ENCODE results near the gene TMEM161A. TPM values are rescaled to one million over a fixed set of nuclear protein-coding genes. Genes with fewer than 3 reads are reported as not detected.
"Not testable (repeated sequence)": the region's sequence is repeated elsewhere in the genome, so short reads cannot be mapped to it uniquely, and the experiment has no call there.

The TMEM161A gene
- total and polyA plus RNA-seq, 2 experiments from 2014 or later: 121 to 136 TPM

DNA sequence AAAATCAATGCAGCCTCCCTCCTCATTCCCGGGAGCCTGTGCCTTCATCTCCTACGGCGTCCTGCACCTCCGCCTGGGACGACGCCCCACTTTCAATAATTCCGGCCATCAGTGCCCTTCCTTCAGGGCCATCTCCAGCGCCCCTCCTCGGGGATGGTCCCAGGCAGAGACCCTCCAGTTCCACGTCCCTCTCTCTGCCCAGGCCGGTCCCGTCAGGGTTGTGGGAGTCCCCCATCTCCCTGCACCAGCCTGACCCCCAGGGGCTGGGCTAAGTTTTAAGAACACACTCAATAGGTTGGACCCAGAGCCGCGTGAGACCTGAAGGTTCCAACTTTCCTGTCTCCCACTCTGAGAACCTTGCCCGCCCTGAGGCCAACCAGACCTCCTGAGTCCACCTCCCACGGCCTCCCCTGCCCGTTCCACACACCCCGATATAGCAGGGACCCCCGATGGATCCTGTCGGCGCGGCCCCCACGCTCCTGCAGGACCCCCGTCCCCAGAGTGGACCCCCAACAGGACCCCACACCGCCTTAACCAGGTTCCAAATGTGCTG is 646 bp downstream of the TMEM161A start:
- Histone ChIP-seq H3K36me3 (no peaks in the 10 kb centered on the region), H3K4me3 (peak overlapping the region; percentile 53), H3K4me1 (ENCODE audit: low read depth) (peaks cover 20% of the 10 kb centered on the region), H3K27ac (peak overlapping the region; percentile 5), H3K9me3 (ENCODE audit: low read depth) (no peaks in the 10 kb centered on the region), H3K27me3 (peaks cover 3% of the 10 kb centered on the region)
- TF ChIP-seq, protein P1, sequence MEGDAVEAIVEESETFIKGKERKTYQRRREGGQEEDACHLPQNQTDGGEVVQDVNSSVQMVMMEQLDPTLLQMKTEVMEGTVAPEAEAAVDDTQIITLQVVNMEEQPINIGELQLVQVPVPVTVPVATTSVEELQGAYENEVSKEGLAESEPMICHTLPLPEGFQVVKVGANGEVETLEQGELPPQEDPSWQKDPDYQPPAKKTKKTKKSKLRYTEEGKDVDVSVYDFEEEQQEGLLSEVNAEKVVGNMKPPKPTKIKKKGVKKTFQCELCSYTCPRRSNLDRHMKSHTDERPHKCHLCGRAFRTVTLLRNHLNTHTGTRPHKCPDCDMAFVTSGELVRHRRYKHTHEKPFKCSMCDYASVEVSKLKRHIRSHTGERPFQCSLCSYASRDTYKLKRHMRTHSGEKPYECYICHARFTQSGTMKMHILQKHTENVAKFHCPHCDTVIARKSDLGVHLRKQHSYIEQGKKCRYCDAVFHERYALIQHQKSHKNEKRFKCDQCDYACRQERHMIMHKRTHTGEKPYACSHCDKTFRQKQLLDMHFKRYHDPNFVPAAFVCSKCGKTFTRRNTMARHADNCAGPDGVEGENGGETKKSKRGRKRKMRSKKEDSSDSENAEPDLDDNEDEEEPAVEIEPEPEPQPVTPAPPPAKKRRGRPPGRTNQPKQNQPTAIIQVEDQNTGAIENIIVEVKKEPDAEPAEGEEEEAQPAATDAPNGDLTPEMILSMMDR (IDR thresholded peaks at IDR 0.05; ENCODE audit: low read depth, low read length): no peak
- DNase-seq (ENCODE audit: low read depth in 1 of 2, low spot score in 1 of 2): peak; percentile 25 to 39

DNA sequence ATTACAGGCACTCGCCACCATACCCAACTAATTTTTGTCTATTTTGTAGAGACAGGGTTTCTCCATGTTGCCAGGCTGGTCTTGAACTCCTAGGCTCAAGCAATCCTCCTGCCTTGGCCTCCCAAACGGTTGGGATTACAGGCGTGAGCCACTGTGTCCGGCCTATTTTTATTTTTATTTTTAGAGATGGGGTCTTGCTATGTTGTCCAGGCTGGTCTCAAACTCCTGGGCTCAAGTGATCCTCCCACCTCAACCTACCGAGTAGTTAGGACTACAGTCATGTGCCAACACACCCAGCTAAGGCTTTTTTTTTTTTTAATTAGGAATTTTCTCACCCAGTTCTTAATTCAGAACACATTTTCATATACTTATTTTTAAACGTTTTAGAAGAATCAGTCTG is 2.6 kb downstream of the TMEM161A start:
- H3K27ac ChIP-seq: peak overlapping the region; percentile 86
- H3K4me1 ChIP-seq (ENCODE audit: low read depth): peaks cover 20% of the 10 kb centered on the region
- not testable (repeated sequence) for H3K27me3 ChIP-seq; H3K36me3 ChIP-seq; DNase-seq (ENCODE audit: low read depth in 1 of 2, low spot score in 1 of 2); H3K9me3 ChIP-seq (ENCODE audit: low read depth); H3K4me3 ChIP-seq

DNA sequence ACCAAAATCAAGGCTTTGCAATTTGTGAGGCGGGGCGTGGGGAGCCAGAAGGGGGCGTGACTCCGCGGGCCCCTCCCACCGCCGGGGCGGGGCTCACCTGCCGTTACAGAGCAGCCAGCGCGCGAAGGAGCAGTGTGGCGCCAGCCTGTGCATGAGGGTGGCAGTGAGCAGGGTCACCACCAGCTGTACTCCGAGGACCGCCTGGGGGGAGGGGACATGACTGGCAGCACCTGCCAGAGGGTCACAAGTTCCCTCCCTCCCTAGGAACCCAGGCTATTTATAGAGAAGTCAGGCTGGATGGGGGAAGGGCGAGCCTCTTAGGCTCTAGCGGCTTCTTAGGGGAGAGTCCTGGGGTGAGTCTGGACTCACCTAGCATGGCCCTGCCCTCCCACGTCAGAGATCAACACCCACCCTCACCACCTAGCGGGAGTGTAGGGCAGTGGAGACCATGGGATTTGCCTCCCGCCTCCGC is 3.6 kb downstream of the TMEM161A start:
- TF ChIP-seq, protein P1 (IDR thresholded peaks at IDR 0.05; ENCODE audit: low read depth, low read length): peak; percentile 2
- Histone ChIP-seq H3K27me3 (no peaks in the 10 kb centered on the region), H3K4me3 (no peak overlapping the region), H3K9me3 (ENCODE audit: low read depth) (no peaks in the 10 kb centered on the region), H3K36me3 (no peaks in the 10 kb centered on the region), H3K27ac (peak overlapping the region; percentile 86), H3K4me1 (ENCODE audit: low read depth) (peaks cover 20% of the 10 kb centered on the region)
- peak in 1 of 2 donors; percentile 98 for DNase-seq (ENCODE audit: low read depth in 1 of 2, low spot score in 1 of 2)

DNA sequence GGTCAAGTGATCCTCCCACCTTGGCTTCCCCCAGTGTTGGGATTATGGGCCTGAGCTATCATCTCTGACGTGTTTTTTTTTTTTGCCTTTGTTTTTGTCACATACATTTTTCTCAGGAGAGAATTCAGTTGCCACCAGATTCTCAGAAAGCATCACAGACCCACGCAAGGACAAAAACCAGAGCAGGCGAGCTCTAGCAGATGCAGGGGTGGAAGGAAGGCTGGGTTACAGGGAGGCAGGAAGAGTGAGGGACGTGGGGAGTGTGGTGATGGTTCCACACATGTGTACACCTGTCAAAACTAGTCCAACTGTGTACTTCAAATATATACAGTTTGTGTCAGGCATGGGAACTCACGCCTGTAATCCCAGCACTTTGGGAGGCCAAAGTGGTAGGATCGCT is 4.3 kb downstream of the TMEM161A start:
- Histone ChIP-seq H3K27me3 (no peaks in the 10 kb centered on the region), H3K36me3 (no peaks in the 10 kb centered on the region), H3K4me3 (no peak overlapping the region), H3K9me3 (ENCODE audit: low read depth) (no peaks in the 10 kb centered on the region), H3K27ac (peak overlapping the region; percentile 86), H3K4me1 (ENCODE audit: low read depth) (peaks cover 20% of the 10 kb centered on the region)
- TF ChIP-seq, protein P1 (IDR thresholded peaks at IDR 0.05; ENCODE audit: low read depth, low read length): no peak
- no peak for DNase-seq (ENCODE audit: low read depth in 1 of 2, low spot score in 1 of 2)

DNA sequence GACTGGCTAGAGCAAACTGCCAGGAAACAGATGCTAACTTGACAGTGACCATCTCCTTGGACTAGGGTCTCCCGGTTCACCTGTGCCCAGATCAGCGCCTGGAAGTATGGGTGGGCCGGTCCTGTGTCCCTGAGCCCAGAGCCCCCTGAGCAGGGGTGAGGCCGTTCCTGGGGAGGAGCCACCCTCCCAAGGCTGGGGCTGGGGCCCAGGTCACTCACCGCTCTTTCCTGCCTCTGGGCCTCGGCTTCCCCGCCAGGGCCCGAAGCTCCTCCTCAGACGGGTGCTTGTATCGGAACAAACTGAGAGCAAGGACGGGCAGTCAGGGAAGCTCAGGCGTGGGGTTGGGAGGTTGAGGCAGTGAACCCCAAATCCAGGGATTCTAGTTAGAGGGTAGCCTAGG is 5.4 kb downstream of the TMEM161A start:
- no peak for DNase-seq (ENCODE audit: low read depth in 1 of 2, low spot score in 1 of 2)
- no peaks in the 10 kb centered on the region for H3K9me3 ChIP-seq (ENCODE audit: low read depth)
- no peaks in the 10 kb centered on the region for H3K36me3 ChIP-seq
- no peaks in the 10 kb centered on the region for H3K27me3 ChIP-seq
- H3K4me3 ChIP-seq: no peak overlapping the region
- no peak overlapping the region for H3K27ac ChIP-seq
- TF ChIP-seq, protein P1 (IDR thresholded peaks at IDR 0.05; ENCODE audit: low read depth, low read length): no peak
- peaks cover 20% of the 10 kb centered on the region for H3K4me1 ChIP-seq (ENCODE audit: low read depth)

DNA sequence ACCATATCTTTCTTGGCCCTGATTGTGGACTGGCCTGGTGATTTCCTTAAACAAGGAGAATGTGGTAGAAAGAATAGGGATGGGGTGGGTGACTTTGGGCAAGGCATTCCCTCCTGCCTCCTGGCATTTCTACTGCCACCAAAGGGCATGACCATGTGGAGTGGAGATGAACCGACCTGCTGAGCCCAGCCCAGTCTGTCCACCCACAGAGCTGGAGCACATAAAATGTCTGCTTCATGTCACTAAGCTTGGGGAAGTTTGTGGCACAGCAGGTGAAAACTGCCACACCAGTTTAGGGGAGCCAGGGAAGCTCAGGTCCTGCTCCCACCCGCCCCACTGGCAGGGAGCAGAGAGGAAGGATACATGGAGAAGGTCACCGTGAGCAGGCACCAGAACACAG is 6.3 kb downstream of the TMEM161A start:
- Histone ChIP-seq H3K27ac (no peak overlapping the region), H3K4me1 (ENCODE audit: low read depth) (peaks cover 14% of the 10 kb centered on the region), H3K9me3 (ENCODE audit: low read depth) (no peaks in the 10 kb centered on the region), H3K27me3 (no peaks in the 10 kb centered on the region), H3K36me3 (no peaks in the 10 kb centered on the region), H3K4me3 (no peak overlapping the region)
- TF ChIP-seq, protein P1 (IDR thresholded peaks at IDR 0.05; ENCODE audit: low read depth, low read length): no peak
- no peak for DNase-seq (ENCODE audit: low read depth in 1 of 2, low spot score in 1 of 2)

Data from cardiac muscle cell (in vitro differentiated cells and primary cell).